Lower lobe of right lung (tissue), 2 donors: ENCODE results near the gene RFPL1. TPM values are rescaled to one million over a fixed set of nuclear protein-coding genes. Genes with fewer than 3 reads are reported as not detected.
A peak's percentile ranks its signal among the peaks of the same experiment; 100 is the strongest.

ENCODE experiments used
- ATAC-seq, 2 donors: fragments of 200-7000 bp; cut with Tn5 transposase; one replicate each; pipeline ENCODE4 v1.9.1; 2020 to 2022; ENCODE audit warnings: mild to moderate bottlenecking in 2 of 2, moderate library complexity in 2 of 2
- DNase-seq: peaks from one replicate; pipeline ENCODE4 v3.0.0-alpha.2; 2020
- H3K27ac ChIP-seq: fragments of 200-600 bp; one replicate; pipeline ENCODE4 v1.8.0; 2022
- H3K27me3 ChIP-seq: fragments of 200-600 bp; one replicate; pipeline ENCODE4 v1.8.0; 2022; ENCODE audit warnings: low read depth
- H3K36me3 ChIP-seq: fragments of 200-600 bp; one replicate; pipeline ENCODE4 v1.8.0; 2022; ENCODE audit warnings: mild to moderate bottlenecking
- H3K4me1 ChIP-seq: fragments of 200-600 bp; one replicate; pipeline ENCODE4 v1.8.0; 2022
- H3K4me3 ChIP-seq: fragments of 200-600 bp; one replicate; pipeline ENCODE4 v1.8.0; 2022; ENCODE audit warnings: mild to moderate bottlenecking
- H3K9me3 ChIP-seq: fragments of 200-600 bp; one replicate; pipeline ENCODE4 v1.8.0; 2022
- intact Hi-C: fragments of 100-400 bp; cut with DNase I; formaldehyde crosslinking; loops from one replicate; pipeline ENCODE4 v1.11.0; 2022
- total RNA-seq: library from RNA; stranded (reverse); fragmentation: NEBNext Ultra II Directional; extraction: Animal tissue kit (Norgen Biotek cat#: 25700); gene quantifications from one replicate; pipeline ENCODE4 v1.2.1, GENCODE V29; 2021
- TF ChIP-seq, protein P1 (sequence below): fragments of 200-600 bp; IDR thresholded peaks from one replicate; pipeline ENCODE4 v1.8.0; 2022; ENCODE audit warnings: antibody characterized with exemption, mild to moderate bottlenecking
- donor health status: DM: no; HTN: yes; CAD: no; lungs with severe emphysema.

Gene RFPL1
- total RNA-seq, 1 donor from 2014 or later: not detected

DNA sequence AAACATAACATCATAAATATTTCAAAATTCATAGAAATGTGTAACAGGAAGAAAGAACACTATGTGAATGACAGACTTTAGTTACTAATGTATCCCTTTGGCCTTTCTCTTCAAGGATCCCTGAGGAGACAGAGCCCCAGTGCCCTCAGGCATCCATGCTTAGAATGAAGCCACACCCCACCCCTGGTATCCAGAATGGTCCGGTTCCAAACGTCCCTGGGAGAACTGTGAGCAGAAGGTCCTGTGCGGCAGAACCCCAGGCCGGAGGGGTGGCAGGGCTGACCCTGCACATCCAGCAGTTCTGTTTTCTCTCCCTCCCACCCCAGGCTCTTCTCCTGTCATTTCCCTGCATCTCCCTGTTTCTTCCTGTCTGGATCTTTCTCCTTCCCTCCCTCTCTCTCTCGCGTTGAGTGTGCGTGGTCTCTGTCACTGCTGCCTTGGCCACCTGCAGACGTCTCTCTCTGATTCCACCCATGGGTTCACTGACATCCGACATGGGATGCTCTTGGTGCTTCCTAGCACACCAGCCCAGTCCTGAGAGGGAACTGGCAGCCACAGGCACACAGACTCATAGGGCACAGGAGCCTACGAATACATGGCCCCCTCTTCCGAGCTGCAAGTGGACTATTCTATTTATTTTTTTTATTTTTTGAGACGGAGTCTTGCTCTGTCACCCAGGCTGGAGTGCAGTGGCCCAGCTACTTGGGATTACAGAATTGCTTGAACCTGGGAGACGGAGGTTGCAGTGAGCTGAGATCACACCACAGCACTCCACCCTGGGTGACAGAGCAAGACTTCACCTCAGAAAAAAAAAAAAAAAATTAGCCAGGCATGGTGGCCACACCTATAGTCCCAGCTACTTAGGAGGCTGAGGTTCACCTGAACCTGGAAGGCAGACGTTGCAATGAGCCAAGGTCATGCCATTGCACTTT lies 5.7 kb downstream of the RFPL1 start:
- Histone ChIP-seq H3K4me3 (no peak overlapping the region), H3K27me3 (no peaks in the 10 kb centered on the region), H3K36me3 (no peaks in the 10 kb centered on the region), H3K27ac (no peak overlapping the region), H3K4me1 (no peaks in the 10 kb centered on the region), H3K9me3 (no peaks in the 10 kb centered on the region)
- DNase-seq: no peak
- TF ChIP-seq, protein P1, sequence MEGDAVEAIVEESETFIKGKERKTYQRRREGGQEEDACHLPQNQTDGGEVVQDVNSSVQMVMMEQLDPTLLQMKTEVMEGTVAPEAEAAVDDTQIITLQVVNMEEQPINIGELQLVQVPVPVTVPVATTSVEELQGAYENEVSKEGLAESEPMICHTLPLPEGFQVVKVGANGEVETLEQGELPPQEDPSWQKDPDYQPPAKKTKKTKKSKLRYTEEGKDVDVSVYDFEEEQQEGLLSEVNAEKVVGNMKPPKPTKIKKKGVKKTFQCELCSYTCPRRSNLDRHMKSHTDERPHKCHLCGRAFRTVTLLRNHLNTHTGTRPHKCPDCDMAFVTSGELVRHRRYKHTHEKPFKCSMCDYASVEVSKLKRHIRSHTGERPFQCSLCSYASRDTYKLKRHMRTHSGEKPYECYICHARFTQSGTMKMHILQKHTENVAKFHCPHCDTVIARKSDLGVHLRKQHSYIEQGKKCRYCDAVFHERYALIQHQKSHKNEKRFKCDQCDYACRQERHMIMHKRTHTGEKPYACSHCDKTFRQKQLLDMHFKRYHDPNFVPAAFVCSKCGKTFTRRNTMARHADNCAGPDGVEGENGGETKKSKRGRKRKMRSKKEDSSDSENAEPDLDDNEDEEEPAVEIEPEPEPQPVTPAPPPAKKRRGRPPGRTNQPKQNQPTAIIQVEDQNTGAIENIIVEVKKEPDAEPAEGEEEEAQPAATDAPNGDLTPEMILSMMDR: no peak
- no peak for ATAC-seq
- intact Hi-C loops: no loop called here

DNA sequence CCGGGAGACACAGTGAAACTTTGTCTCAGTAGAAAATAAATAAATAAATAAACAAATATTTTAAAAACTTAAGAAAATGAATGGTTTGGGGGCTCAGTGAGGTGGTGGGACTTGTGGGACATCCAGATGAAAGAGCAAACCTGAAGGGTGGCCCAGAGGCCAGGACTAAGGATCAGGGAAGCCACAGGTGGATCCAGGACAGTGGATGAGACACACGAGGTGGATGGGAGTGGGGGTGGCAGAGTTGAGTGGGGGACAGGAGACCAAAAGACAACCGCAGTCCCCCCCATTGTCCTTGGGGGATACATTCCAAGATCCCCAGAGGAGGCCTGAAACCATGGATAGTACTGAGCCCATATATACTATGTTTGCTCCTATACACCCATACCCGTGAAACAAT lies 7.1 kb downstream of the RFPL1 start:
- no peaks in the 10 kb centered on the region for H3K36me3 ChIP-seq
- no peaks in the 10 kb centered on the region for H3K4me1 ChIP-seq
- no peak for ATAC-seq
- no peak overlapping the region for H3K4me3 ChIP-seq
- TF ChIP-seq, protein P1: no peak
- no peaks in the 10 kb centered on the region for H3K9me3 ChIP-seq
- no peak for DNase-seq
- intact Hi-C loops: no loop called here
- H3K27me3 ChIP-seq: no peaks in the 10 kb centered on the region
- H3K27ac ChIP-seq: no peak overlapping the region

DNA sequence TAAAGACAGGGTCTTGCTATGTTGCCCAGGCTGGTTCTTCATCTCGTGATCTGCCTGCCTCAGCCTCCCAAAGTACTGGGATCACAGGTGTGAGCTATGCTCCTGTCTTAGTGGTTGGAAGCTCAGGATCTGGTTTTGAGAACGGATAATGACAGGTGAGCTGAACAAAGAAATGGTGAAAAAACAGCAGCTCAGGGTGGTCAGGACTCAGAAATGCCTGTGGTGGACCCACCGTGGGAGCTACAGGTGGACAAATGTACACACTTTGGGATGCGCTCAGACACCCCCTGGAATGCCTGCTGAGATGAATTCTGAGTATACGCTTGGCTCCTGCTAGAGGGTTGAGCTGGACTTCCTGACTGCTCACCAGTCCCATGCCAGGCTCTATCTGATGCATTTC lies 9.5 kb downstream of the RFPL1 start:
- intact Hi-C loops: no loop called here
- TF ChIP-seq, protein P1: no peak
- Histone ChIP-seq H3K4me1 (no peaks in the 10 kb centered on the region), H3K27ac (no peak overlapping the region), H3K9me3 (no peaks in the 10 kb centered on the region), H3K36me3 (no peaks in the 10 kb centered on the region), H3K27me3 (no peaks in the 10 kb centered on the region), H3K4me3 (no peak overlapping the region)
- DNase-seq: no peak
- no peak for ATAC-seq

DNA sequence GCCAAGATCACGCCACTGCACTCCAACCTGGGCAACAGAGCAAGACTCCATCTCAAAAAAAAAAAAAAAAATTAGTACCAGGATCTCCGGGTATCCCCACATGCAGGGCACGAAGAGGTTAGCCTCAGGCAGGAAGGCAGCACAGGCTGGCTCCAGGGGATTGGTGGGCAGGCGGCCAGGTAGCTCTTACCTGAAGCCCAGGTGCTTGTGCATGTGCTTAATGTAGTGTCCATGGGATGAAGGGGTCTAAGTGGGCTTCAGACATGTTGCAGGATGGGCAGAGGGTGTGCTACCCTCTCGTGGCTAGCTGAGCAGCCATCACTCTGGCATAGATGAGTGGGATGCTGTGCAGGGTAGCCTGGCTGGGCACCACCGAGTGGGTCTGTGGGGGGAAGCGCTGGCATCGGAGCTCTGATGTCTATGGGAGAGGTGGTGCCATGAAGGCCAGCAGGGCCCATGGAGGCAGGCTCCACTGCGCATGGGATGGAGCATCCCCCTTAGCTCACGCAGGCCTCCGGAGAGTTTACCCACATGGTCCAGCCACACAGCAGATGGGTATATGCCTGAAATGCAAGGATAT lies 11.0 kb downstream of the RFPL1 start:
- Histone ChIP-seq H3K4me1 (no peaks in the 10 kb centered on the region), H3K27ac (no peak overlapping the region), H3K27me3 (no peaks in the 10 kb centered on the region), H3K4me3 (no peak overlapping the region), H3K36me3 (no peaks in the 10 kb centered on the region), H3K9me3 (no peaks in the 10 kb centered on the region)
- TF ChIP-seq, protein P1: no peak
- intact Hi-C loops: no loop called here
- ATAC-seq: peak in 1 of 2 donors; percentile 24
- no peak for DNase-seq

DNA sequence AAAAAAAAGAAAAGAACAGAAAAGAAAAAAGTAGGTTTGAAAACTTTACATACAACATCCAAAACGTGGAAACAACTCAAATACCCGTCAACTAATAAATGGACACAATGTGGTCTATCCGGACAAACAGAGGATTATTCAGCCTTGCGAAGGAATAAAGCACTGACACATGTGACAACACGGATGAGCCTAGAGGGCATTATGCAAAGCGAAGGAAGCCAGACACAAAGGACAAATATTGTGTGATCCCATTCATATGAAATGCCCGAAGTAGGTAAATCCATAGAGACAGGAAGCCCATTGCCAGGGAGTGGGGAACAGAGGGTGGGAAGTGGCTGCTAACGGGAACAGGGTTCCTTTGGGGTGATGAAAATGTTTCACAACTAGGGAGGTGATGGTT lies 11.8 kb downstream of the RFPL1 start:
- Histone ChIP-seq H3K4me1 (no peaks in the 10 kb centered on the region), H3K9me3 (no peaks in the 10 kb centered on the region), H3K36me3 (no peaks in the 10 kb centered on the region), H3K27me3 (no peaks in the 10 kb centered on the region), H3K4me3 (no peak overlapping the region), H3K27ac (no peak overlapping the region)
- intact Hi-C loops: no loop called here
- ATAC-seq (no peak), DNase-seq (no peak)
- TF ChIP-seq, protein P1: no peak
